Large intestine (tissue), 12 donors: ENCODE data around the gene VAT1. TPM values are rescaled to one million over a fixed set of nuclear protein-coding genes. Genes with fewer than 3 reads are reported as not detected.
"Not testable (repeated sequence)": the region's sequence is repeated elsewhere in the genome, so short reads cannot be mapped to it uniquely, and the experiment has no call there.

Experiments used
- DNase-seq, 2 donors: peaks; one replicate each; pipeline versions ENCODE4 v3.0.0 to v3.0.0-alpha.2; 2013
- H3K27ac ChIP-seq: one replicate; pipeline ENCODE4 v1.5.1; 2013; ENCODE audit warnings: low read length
- H3K27me3 ChIP-seq: 2 replicates; pipeline ENCODE4 v1.6.1; 2013; ENCODE audit warnings: low read length; ENCODE audit not compliant: control insufficient read depth, insufficient read depth
- H3K36me3 ChIP-seq: 2 replicates; pipeline ENCODE4 v1.6.1; 2013; ENCODE audit warnings: low read length; ENCODE audit not compliant: control insufficient read depth, insufficient read depth
- H3K4me1 ChIP-seq: one replicate; pipeline ENCODE4 v1.6.1; 2013; ENCODE audit warnings: low read length; ENCODE audit not compliant: control insufficient read depth, insufficient read depth
- H3K4me3 ChIP-seq: one replicate; pipeline ENCODE4 v1.5.1; 2013; ENCODE audit warnings: low read length
- H3K9me3 ChIP-seq: one replicate; pipeline ENCODE4 v1.6.1; 2013; ENCODE audit warnings: mild to moderate bottlenecking, low read depth, low read length, moderate library complexity; ENCODE audit not compliant: control insufficient read depth
- WGBS: methylation state at CpG from one replicate; pipeline ENCODE4 v1.1.5; 2013; ENCODE audit warnings: low lambda C conversion rate; ENCODE audit not compliant: insufficient coverage; 5-methylcytosine and 5-hydroxymethylcytosine counted together
- long read RNA-seq, 11 donors: transcript quantifications; one replicate each; lab custom pipeline, GENCODE V29; 2026
- polyA plus RNA-seq: library from polyadenylated mRNA; unstranded; fragments of 120-200 nt; gene quantifications from one replicate; pipeline ENCODE4 v1.2.1, GENCODE V29; 2013

VAT1 gene
- 148 TPM for polyA plus RNA-seq
- long read RNA-seq, donor 1, transcript VAT1-201 (6 exons, 2,734 nt), result major isoform, 38 of 44 reads
- long read RNA-seq, donor 1, partial matches to known transcripts, result 0 of 44 reads
- long read RNA-seq, donor 1, other reads (novel, unspliced or antisense), result 6 of 44 reads
- long read RNA-seq, donor 2, transcript VAT1-201 (6 exons, 2,734 nt), result major isoform, 45 of 62 reads
- long read RNA-seq, donor 2, partial matches to known transcripts, result 8 of 62 reads
- long read RNA-seq, donor 2, other reads (novel, unspliced or antisense), result 8 of 62 reads
- long read RNA-seq, donor 3, result 0 reads
- long read RNA-seq, donor 4, transcript VAT1-201 (6 exons, 2,734 nt), result major isoform, 6 of 6 reads
- long read RNA-seq, donor 4, partial matches to known transcripts, result 0 of 6 reads
- long read RNA-seq, donor 4, other reads (novel, unspliced or antisense), result 0 of 6 reads
- long read RNA-seq, donor 5, transcript VAT1-201 (6 exons, 2,734 nt), result major isoform, 35 of 43 reads
- long read RNA-seq, donor 5, partial matches to known transcripts, result 0 of 43 reads
- long read RNA-seq, donor 5, other reads (novel, unspliced or antisense), result 8 of 43 reads
- long read RNA-seq, donor 6, transcript VAT1-201 (6 exons, 2,734 nt), result major isoform, 57 of 65 reads
- long read RNA-seq, donor 6, partial matches to known transcripts, result 0 of 65 reads
- long read RNA-seq, donor 6, other reads (novel, unspliced or antisense), result 8 of 65 reads
- long read RNA-seq, donor 7, transcript VAT1-201 (6 exons, 2,734 nt), result major isoform, 22 of 22 reads
- long read RNA-seq, donor 7, partial matches to known transcripts, result 0 of 22 reads
- long read RNA-seq, donor 7, other reads (novel, unspliced or antisense), result 0 of 22 reads
- long read RNA-seq, donor 8, transcript VAT1-201 (6 exons, 2,734 nt), result major isoform, 62 of 86 reads
- long read RNA-seq, donor 8, partial matches to known transcripts, result 11 of 86 reads
- long read RNA-seq, donor 8, other reads (novel, unspliced or antisense), result 13 of 86 reads
- long read RNA-seq, donor 9, transcript VAT1-201 (6 exons, 2,734 nt), result major isoform, 56 of 63 reads
- long read RNA-seq, donor 9, partial matches to known transcripts, result 7 of 63 reads
- long read RNA-seq, donor 9, other reads (novel, unspliced or antisense), result 0 of 63 reads
- long read RNA-seq, donor 10, transcript VAT1-201 (6 exons, 2,734 nt), result major isoform, 50 of 60 reads
- long read RNA-seq, donor 10, partial matches to known transcripts, result 10 of 60 reads
- long read RNA-seq, donor 10, other reads (novel, unspliced or antisense), result 0 of 60 reads
- long read RNA-seq, donor 11, transcript VAT1-201 (6 exons, 2,734 nt), result major isoform, 42 of 42 reads
- long read RNA-seq, donor 11, partial matches to known transcripts, result 0 of 42 reads
- long read RNA-seq, donor 11, other reads (novel, unspliced or antisense), result 0 of 42 reads

- H3K4me3 ChIP-seq, result peak within 1 kb of the TSS; percentile 98
- H3K27me3 ChIP-seq, result no peaks in the 10 kb centered on the region
- H3K4me1 ChIP-seq, result peaks cover 31% of the 10 kb centered on the region
- peak within 1 kb of the TSS; percentile 89 for H3K27ac ChIP-seq
- peak; percentile 81 to 87 for DNase-seq
- no peaks in the 10 kb centered on the region for H3K9me3 ChIP-seq
- WGBS, result no CpG with 5 or more reads among the region's 80 CpGs
- peaks cover 16% of the 10 kb centered on the region for H3K36me3 ChIP-seq
These were observed at the start of gene VAT1 for GRCh38 chr17:43021741-43022512. Gene VAT1, minus strand, starts transcription at chr17:43022385. Its CDS starts 63 bp downstream, at chr17:43022322.

GRCh38 chr17:43070872-43071271 is 48.7 kb upstream of the VAT1 start:
- no peak for DNase-seq

GRCh38 chr17:43070257-43070656 is 48.1 kb upstream of the VAT1 start:
- no CpG with 5 or more reads among the region's 1 CpG for WGBS
- no peaks in the 10 kb centered on the region for H3K27me3 ChIP-seq
- no peaks in the 10 kb centered on the region for H3K4me1 ChIP-seq
- H3K4me3 ChIP-seq, result no peak overlapping the region
- peaks cover 7% of the 10 kb centered on the region for H3K36me3 ChIP-seq
- no peaks in the 10 kb centered on the region for H3K9me3 ChIP-seq
- no peak for DNase-seq
- no peak overlapping the region for H3K27ac ChIP-seq

More at GRCh38 chr17:43070872-43071271, 48.7 kb upstream of the VAT1 start:
- peaks cover 7% of the 10 kb centered on the region for H3K36me3 ChIP-seq
- no peak overlapping the region for H3K27ac ChIP-seq
- H3K4me3 ChIP-seq, result no peak overlapping the region
- no peaks in the 10 kb centered on the region for H3K9me3 ChIP-seq
- WGBS, result no CpG with 5 or more reads among the region's 1 CpG
- H3K4me1 ChIP-seq, result no peaks in the 10 kb centered on the region
- H3K27me3 ChIP-seq, result no peaks in the 10 kb centered on the region

DNA sequence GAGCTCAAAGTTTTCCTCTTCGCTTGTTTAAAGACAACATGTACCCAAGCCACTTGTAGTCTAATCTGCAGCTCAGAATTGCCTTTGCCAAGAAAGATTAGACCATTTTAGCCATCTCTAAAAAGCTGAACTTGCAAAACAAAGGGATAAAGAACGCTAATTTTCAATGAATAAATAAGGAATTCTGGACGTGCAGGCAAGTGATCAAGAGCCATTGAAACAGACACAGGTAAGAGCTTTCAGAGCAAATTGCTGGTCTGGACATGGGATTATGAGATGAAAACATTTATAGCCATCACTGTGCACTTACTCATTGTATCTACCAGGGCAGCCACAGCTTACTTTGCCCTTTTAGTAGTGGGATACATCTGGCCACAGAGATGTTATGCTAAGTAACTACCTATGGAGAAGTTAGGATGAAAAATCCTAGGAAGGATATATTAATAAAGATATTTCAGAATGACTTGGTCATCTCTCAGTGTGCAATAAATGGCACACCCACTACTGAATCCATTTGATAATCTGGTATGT is 47.2 kb upstream of the VAT1 start:
- H3K4me3 ChIP-seq, result no peak overlapping the region
- H3K27me3 ChIP-seq, result no peaks in the 10 kb centered on the region
- peaks cover 7% of the 10 kb centered on the region for H3K36me3 ChIP-seq
- 100% methylated on average over 1 of the region's 3 CpGs for whole genome bisulfite sequencing
- H3K27ac ChIP-seq, result no peak overlapping the region
- no peaks in the 10 kb centered on the region for H3K4me1 ChIP-seq
- DNase-seq, result no peak
- H3K9me3 ChIP-seq, result no peaks in the 10 kb centered on the region

- 100% methylated on average over 2 of the region's 6 CpGs for WGBS
- Histone ChIP-seq H3K4me3 (no peak overlapping the region), H3K9me3 (no peaks in the 10 kb centered on the region), H3K27me3 (no peaks in the 10 kb centered on the region), H3K36me3 (peaks cover 9% of the 10 kb centered on the region), H3K27ac (no peak overlapping the region), H3K4me1 (no peaks in the 10 kb centered on the region)
- DNase-seq, result no peak
These were observed 46.6 kb upstream of the VAT1 start for GRCh38 chr17:43068570-43069367.

- Histone ChIP-seq H3K9me3 (no peaks in the 10 kb centered on the region), H3K27ac (no peak overlapping the region), H3K4me1 (no peaks in the 10 kb centered on the region), H3K36me3 (peaks cover 7% of the 10 kb centered on the region), H3K27me3 (no peaks in the 10 kb centered on the region), H3K4me3 (no peak overlapping the region)
- WGBS, result no CpG with 5 or more reads among the region's 10 CpGs
- no peak for DNase-seq
These were observed 40.9 kb upstream of the VAT1 start for GRCh38 chr17:43062984-43063638.

- H3K27ac ChIP-seq, result no peak overlapping the region
- H3K36me3 ChIP-seq, result peaks cover 11% of the 10 kb centered on the region
- DNase-seq, result no peak
- no peaks in the 10 kb centered on the region for H3K4me1 ChIP-seq
- no peaks in the 10 kb centered on the region for H3K27me3 ChIP-seq
- no peaks in the 10 kb centered on the region for H3K9me3 ChIP-seq
- WGBS, result 100% methylated on average over 3 of the region's 7 CpGs
- H3K4me3 ChIP-seq, result no peak overlapping the region
These were observed 33.9 kb upstream of the VAT1 start for GRCh38 chr17:43056051-43056450.

DNA sequence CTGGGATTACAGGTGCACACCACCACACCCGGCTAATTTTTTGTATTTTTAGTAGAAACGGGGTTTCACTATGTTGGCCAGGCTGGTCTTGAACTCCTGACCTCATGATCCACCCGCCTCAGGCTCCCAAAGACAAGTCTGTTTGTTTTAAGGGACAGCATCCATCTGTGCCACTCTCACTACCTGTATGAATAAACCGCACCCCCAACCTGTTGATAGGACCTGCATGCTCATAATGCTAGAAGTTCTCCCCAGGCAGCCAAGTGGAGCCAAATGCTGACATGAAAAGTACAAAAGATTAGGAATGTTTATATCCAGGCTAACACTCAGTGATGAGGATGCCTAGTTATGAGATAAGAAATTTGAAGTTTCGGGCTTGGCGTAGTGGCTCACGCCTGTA is 30.8 kb upstream of the VAT1 start:
- not testable (repeated sequence) for H3K27me3 ChIP-seq, DNase-seq, H3K27ac ChIP-seq, H3K4me1 ChIP-seq, H3K4me3 ChIP-seq, H3K9me3 ChIP-seq
- peaks cover 15% of the 10 kb centered on the region for H3K36me3 ChIP-seq
- WGBS, result no CpG with 5 or more reads among the region's 7 CpGs
